IPS DF 6.9 (cell line): ENCODE measurements around the gene LBX1.

Experiments used
- DNase-seq: peaks from one replicate; pipeline ENCODE4 v3.0.0-alpha.2; 2013; ENCODE audit warnings: low read depth, low spot score
- H3K27ac ChIP-seq: one replicate; pipeline ENCODE4 v1.5.1; 2013; ENCODE audit warnings: low read length, control low read depth
- H3K27me3 ChIP-seq: 2 replicates; pipeline ENCODE4 v1.6.1; 2013; ENCODE audit warnings: mild to moderate bottlenecking, low read length; ENCODE audit not compliant: control insufficient read depth, insufficient read depth
- H3K36me3 ChIP-seq: 2 replicates; pipeline ENCODE4 v1.6.1; 2013; ENCODE audit warnings: low read length; ENCODE audit not compliant: control insufficient read depth, insufficient read depth
- H3K4me1 ChIP-seq: 2 replicates; pipeline ENCODE4 v1.6.1; 2013; ENCODE audit warnings: low read length; ENCODE audit not compliant: control insufficient read depth, insufficient read depth
- H3K4me3 ChIP-seq: 2 replicates; pipeline ENCODE4 v1.5.1; 2013; ENCODE audit warnings: mild to moderate bottlenecking, low read length
- H3K9me3 ChIP-seq: 2 replicates; pipeline ENCODE4 v1.6.1; 2013; ENCODE audit warnings: low read length, inconsistent platforms; ENCODE audit not compliant: control insufficient read depth, insufficient read depth
- WGBS: extraction: QIAGEN DNeasy Blood & Tissue Kit; methylation state at CpG from one replicate; pipeline ENCODE4 v1.1.7; 2013; ENCODE audit warnings: mixed read lengths, missing lambda C conversion rate; ENCODE audit not compliant: insufficient read length, insufficient coverage; 5-methylcytosine and 5-hydroxymethylcytosine counted together

LBX1 gene

GRCh38 chr10:101233443-101233842 lies 4.2 kb upstream of the LBX1 start:
- peaks cover 98% of the 10 kb centered on the region for H3K27me3 ChIP-seq
- no CpG with 5 or more reads among the region's 1 CpG for WGBS

GRCh38 chr10:101231912-101232689 lies 2.8 kb upstream of the LBX1 start:
- no peak for DNase-seq
- no peaks in the 10 kb centered on the region for H3K9me3 ChIP-seq
- no peak overlapping the region for H3K27ac ChIP-seq
- H3K4me3 ChIP-seq: no peak overlapping the region
- no peaks in the 10 kb centered on the region; the same call in none of the 2 replicates for H3K4me1 ChIP-seq
- no CpG with 5 or more reads among the region's 12 CpGs for WGBS
- peaks cover 98% of the 10 kb centered on the region for H3K27me3 ChIP-seq
- no peaks in the 10 kb centered on the region for H3K36me3 ChIP-seq

More at GRCh38 chr10:101233443-101233842, 4.2 kb upstream of the LBX1 start:
- Histone ChIP-seq H3K4me3 (no peak overlapping the region), H3K9me3 (no peaks in the 10 kb centered on the region), H3K36me3 (no peaks in the 10 kb centered on the region), H3K27ac (no peak overlapping the region), H3K4me1 (no peaks in the 10 kb centered on the region; the same call in none of the 2 replicates)
- DNase-seq: no peak

- H3K36me3 ChIP-seq: no peaks in the 10 kb centered on the region
- WGBS: no CpG with 5 or more reads among the region's 7 CpGs
- peaks cover 98% of the 10 kb centered on the region for H3K27me3 ChIP-seq
- H3K4me1 ChIP-seq: no peaks in the 10 kb centered on the region; the same call in none of the 2 replicates
- no peak overlapping the region for H3K27ac ChIP-seq
- no peak overlapping the region for H3K4me3 ChIP-seq
- DNase-seq: no peak
- H3K9me3 ChIP-seq: no peaks in the 10 kb centered on the region
Measured at GRCh38 chr10:101231092-101231491, 1.8 kb upstream of the LBX1 start.

GRCh38 chr10:101230183-101230917 lies 1.1 kb upstream of the LBX1 start:
- H3K4me3 ChIP-seq: no peak overlapping the region
- no peaks in the 10 kb centered on the region for H3K9me3 ChIP-seq
- H3K27me3 ChIP-seq: peaks cover 98% of the 10 kb centered on the region
- WGBS: no CpG with 5 or more reads among the region's 31 CpGs
- H3K4me1 ChIP-seq: no peaks in the 10 kb centered on the region; the same call in none of the 2 replicates
- H3K27ac ChIP-seq: no peak overlapping the region
- DNase-seq: no peak
- H3K36me3 ChIP-seq: no peaks in the 10 kb centered on the region

DNA sequence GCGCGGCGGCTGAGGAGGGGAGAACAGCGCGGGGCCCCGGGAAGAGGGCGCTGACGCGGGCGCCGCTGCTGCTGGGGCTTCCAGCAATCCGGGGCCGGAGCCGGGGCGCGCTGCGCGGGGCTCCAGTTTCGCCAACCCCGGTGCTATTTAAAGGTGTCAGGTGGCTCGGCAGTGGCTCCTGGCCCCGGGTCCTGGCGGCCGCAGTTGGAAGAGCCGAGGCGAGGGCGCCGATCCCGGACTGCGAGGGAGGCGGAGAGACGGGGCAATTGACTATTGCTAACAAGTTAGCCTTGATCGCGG lies 347 bp downstream of the LBX1 start:
- Histone ChIP-seq H3K36me3 (no peaks in the 10 kb centered on the region), H3K4me1 (no peaks in the 10 kb centered on the region; the same call in none of the 2 replicates), H3K9me3 (no peaks in the 10 kb centered on the region), H3K27me3 (peaks cover 96% of the 10 kb centered on the region), H3K27ac (no peak overlapping the region), H3K4me3 (no peak overlapping the region)
- DNase-seq: no peak
- WGBS: no CpG with 5 or more reads among the region's 34 CpGs

DNA sequence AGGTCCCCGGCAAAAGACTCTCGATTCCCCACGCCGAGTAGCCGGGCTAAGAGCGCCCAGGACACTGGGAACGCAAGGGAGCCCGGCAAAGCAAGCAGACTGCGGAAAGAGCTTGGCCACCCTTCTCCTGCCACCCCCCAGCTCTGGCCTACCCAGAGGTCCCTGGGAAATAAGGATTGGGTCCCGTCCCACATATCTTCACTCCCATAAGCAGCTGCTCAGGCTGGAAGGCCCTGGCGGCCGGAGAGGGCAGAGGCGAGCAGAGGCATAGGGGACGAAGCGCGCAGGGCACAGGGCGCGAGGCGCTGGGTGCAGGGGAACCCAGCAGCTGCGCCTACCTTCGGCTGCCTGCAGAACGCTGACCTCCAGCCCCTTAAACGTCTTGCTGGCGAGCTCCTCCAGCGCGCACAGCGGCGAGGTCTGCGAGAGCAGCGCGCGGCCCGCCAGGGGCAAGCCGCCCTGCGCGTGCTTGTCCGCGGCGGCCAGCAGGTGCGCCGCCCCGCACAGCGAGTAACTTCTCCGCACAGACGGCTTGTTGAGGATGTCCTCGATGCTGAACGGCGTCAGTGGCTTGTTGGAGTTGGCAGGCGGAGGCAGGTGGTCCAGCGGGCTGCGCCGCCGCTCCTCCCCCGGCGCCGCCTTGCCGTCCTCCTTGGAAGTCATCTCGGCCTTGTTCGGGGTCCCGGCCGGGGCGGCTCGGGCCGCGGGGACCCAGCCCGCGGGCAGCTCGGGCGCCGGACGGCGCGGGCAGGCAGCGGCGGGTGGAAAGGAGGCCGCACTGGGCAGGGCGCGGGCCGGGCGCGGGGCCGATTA lies 904 bp downstream of the LBX1 start:
- H3K27me3 ChIP-seq: peaks cover 96% of the 10 kb centered on the region
- no peak overlapping the region for H3K4me3 ChIP-seq

GRCh38 chr10:101227429-101228152 lies 1.7 kb downstream of the LBX1 start:
- Histone ChIP-seq H3K4me1 (peaks cover 1% of the 10 kb centered on the region), H3K36me3 (no peaks in the 10 kb centered on the region), H3K27ac (no peak overlapping the region), H3K4me3 (no peak overlapping the region), H3K27me3 (peaks cover 96% of the 10 kb centered on the region), H3K9me3 (no peaks in the 10 kb centered on the region)
- DNase-seq: no peak
- WGBS: no CpG with 5 or more reads among the region's 43 CpGs

More for the DNA sequence above, 904 bp downstream of the LBX1 start:
- Histone ChIP-seq H3K4me1 (peaks cover 1% of the 10 kb centered on the region), H3K36me3 (no peaks in the 10 kb centered on the region), H3K9me3 (no peaks in the 10 kb centered on the region), H3K27ac (no peak overlapping the region)
- DNase-seq: no peak
- WGBS: no CpG with 5 or more reads among the region's 82 CpGs

- peaks cover 96% of the 10 kb centered on the region for H3K27me3 ChIP-seq
- H3K36me3 ChIP-seq: no peaks in the 10 kb centered on the region
- H3K4me3 ChIP-seq: no peak overlapping the region
- no peak overlapping the region for H3K27ac ChIP-seq
- H3K9me3 ChIP-seq: no peaks in the 10 kb centered on the region
- peaks cover 1% of the 10 kb centered on the region for H3K4me1 ChIP-seq
- WGBS: no CpG with 5 or more reads among the region's 67 CpGs
- no peak for DNase-seq
Measured at GRCh38 chr10:101226491-101227428, 2.5 kb downstream of the LBX1 start.

GRCh38 chr10:101225846-101226421 lies 3.3 kb downstream of the LBX1 start:
- WGBS: no CpG with 5 or more reads among the region's 23 CpGs
- Histone ChIP-seq H3K9me3 (no peaks in the 10 kb centered on the region), H3K4me3 (no peak overlapping the region), H3K27me3 (peaks cover 96% of the 10 kb centered on the region), H3K36me3 (no peaks in the 10 kb centered on the region), H3K27ac (no peak overlapping the region), H3K4me1 (peaks cover 1% of the 10 kb centered on the region)
- DNase-seq: no peak
